Measurements from ENCODE around the gene CDADC1.

Gene CDADC1

DNA sequence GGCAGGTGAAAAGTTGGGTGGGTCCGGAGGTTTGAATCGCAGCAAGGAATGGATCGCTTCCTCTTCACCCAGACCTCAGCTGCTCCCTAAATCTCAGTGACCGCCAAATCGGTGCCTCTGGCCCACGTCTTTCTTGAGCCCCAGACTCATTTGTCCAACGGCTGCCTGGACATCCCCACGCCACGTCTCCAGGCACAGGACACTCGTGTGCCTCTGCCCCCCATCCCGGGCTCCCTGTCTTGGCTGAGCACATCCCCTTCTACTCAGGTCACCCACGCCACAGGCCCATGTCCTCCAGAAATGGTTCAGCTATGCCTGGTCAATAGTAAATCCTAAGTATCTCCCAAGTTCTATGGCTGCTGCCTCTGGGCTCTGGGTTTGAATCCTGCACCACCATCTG lies 56.6 kb downstream of the CDADC1 start:
- TF ChIP-seq FOXP2 (optimal IDR thresholded peaks at IDR 0.05; ENCODE audit: borderline replicate concordance, extremely low read depth, extremely low read length, insufficient read depth): no peak
- no peak for TF ChIP-seq SIN3A (IDR thresholded peaks at IDR 0.05; ENCODE audit: borderline replicate concordance, insufficient read depth, low read length)

GRCh38 chr13:49304763-49305700 lies 57.3 kb downstream of the CDADC1 start:
- TF ChIP-seq TAF1 (IDR thresholded peaks at IDR 0.05; ENCODE audit: borderline replicate concordance, insufficient read depth, low read length): no peak
- TF ChIP-seq SIN3A (IDR thresholded peaks at IDR 0.05; ENCODE audit: borderline replicate concordance, insufficient read depth, low read length): no peak
- TF ChIP-seq, protein P1, sequence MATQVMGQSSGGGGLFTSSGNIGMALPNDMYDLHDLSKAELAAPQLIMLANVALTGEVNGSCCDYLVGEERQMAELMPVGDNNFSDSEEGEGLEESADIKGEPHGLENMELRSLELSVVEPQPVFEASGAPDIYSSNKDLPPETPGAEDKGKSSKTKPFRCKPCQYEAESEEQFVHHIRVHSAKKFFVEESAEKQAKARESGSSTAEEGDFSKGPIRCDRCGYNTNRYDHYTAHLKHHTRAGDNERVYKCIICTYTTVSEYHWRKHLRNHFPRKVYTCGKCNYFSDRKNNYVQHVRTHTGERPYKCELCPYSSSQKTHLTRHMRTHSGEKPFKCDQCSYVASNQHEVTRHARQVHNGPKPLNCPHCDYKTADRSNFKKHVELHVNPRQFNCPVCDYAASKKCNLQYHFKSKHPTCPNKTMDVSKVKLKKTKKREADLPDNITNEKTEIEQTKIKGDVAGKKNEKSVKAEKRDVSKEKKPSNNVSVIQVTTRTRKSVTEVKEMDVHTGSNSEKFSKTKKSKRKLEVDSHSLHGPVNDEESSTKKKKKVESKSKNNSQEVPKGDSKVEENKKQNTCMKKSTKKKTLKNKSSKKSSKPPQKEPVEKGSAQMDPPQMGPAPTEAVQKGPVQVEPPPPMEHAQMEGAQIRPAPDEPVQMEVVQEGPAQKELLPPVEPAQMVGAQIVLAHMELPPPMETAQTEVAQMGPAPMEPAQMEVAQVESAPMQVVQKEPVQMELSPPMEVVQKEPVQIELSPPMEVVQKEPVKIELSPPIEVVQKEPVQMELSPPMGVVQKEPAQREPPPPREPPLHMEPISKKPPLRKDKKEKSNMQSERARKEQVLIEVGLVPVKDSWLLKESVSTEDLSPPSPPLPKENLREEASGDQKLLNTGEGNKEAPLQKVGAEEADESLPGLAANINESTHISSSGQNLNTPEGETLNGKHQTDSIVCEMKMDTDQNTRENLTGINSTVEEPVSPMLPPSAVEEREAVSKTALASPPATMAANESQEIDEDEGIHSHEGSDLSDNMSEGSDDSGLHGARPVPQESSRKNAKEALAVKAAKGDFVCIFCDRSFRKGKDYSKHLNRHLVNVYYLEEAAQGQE (IDR thresholded peaks at IDR 0.05; ENCODE audit: insufficient read depth in 1 of 2, low read depth in 2 of 2, low read length in 2 of 2): no peak
- no peak for TF ChIP-seq POLR2AphosphoS5 (IDR thresholded peaks at IDR 0.05; ENCODE audit: low read depth, low read length)
- no peak for TF ChIP-seq FOXP2 (optimal IDR thresholded peaks at IDR 0.05; ENCODE audit: borderline replicate concordance, extremely low read depth, extremely low read length, insufficient read depth)

DNA sequence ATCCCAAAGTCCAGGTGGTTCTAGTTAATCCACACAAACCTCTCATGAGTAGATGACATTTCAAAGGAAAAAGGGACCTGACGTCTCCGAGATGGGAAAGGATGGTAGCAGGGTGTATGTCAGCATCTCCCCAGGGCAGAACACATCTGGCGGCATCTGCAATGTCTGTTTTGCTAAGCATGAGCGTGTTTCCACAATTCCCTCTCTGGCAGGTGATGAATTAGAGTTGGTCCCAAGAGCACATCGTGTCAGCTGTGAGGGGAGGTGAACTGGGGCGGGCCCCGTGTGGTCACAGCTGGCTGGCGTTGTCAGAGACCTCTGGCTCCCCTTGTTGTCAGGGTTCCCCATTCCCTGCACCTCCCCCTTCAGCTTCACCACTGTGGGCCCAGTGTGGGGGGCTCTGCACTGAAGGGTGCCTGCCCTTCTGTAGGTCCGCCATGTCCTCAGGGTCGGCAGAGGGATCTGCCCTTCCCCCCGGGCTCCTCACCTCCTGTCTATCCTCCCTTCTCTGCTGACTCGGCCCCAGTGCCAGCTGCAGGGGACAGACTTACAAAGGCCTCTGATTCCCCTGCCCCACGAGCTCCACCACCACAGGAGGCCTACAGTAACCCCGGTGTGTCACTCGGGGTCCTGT lies 58.2 kb downstream of the CDADC1 start:
- TF ChIP-seq TAF1 (IDR thresholded peaks at IDR 0.05; ENCODE audit: borderline replicate concordance, insufficient read depth, low read length) (no peak), POLR2AphosphoS5 (IDR thresholded peaks at IDR 0.05; ENCODE audit: low read depth, low read length) (no peak), FOXP2 (optimal IDR thresholded peaks at IDR 0.05; ENCODE audit: borderline replicate concordance, extremely low read depth, extremely low read length, insufficient read depth) (no peak), SIN3A (IDR thresholded peaks at IDR 0.05; ENCODE audit: borderline replicate concordance, insufficient read depth, low read length) (no peak)
- TF ChIP-seq, protein P1 (IDR thresholded peaks at IDR 0.05; ENCODE audit: insufficient read depth in 1 of 2, low read depth in 2 of 2, low read length in 2 of 2): no peak

GRCh38 chr13:49307365-49307764 lies 59.6 kb downstream of the CDADC1 start:
- TF ChIP-seq TAF1 (IDR thresholded peaks at IDR 0.05; ENCODE audit: borderline replicate concordance, insufficient read depth, low read length) (no peak), FOXP2 (optimal IDR thresholded peaks at IDR 0.05; ENCODE audit: borderline replicate concordance, extremely low read depth, extremely low read length, insufficient read depth) (no peak)

DNA sequence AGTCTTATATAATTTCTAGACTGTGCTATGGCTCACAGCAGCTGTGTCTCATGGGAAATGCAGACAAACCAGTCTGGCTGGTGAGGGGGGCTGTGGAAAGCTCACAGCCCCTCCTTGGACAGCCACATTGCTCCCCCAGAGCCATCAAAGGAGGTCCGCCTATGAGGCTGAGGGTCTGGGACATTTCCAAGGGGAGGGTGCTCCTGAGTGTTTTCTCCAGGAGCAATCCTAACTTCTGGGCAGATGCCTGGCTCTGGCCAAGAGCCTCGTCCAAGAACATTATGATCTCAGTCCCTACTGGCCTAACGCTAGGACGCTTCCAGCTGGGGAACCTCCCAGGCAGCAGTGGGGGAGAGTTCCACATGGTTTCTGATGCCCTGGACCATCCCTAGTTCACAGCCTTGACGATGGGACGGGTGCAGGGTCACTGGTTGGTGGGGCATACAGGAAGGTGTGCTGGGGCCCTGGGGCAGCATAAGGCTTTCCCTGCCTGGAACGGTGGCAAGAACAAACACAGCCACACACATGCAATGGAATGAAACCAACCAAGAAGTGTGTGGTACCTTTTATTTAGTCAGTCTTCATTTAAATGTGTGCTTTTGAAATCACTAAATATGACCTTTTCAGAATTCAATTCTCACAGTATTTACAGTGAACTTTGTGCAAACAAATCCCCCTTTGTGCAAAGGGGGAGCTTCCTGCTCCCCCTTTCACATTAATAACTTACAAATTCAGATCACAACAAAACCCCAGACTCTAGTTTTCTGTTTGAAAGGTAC lies 60.6 kb downstream of the CDADC1 start:
- no peak for TF ChIP-seq POLR2AphosphoS5 (IDR thresholded peaks at IDR 0.05; ENCODE audit: low read depth, low read length)
- no peak for TF ChIP-seq FOXP2 (optimal IDR thresholded peaks at IDR 0.05; ENCODE audit: borderline replicate concordance, extremely low read depth, extremely low read length, insufficient read depth)
- no peak for TF ChIP-seq TAF1 (IDR thresholded peaks at IDR 0.05; ENCODE audit: borderline replicate concordance, insufficient read depth, low read length)

- TF ChIP-seq POLR2AphosphoS5 (IDR thresholded peaks at IDR 0.05; ENCODE audit: low read depth, low read length): no peak
- TF ChIP-seq TAF1 (IDR thresholded peaks at IDR 0.05; ENCODE audit: borderline replicate concordance, insufficient read depth, low read length): no peak
- TF ChIP-seq, protein P1 (IDR thresholded peaks at IDR 0.05; ENCODE audit: insufficient read depth in 1 of 2, low read depth in 2 of 2, low read length in 2 of 2): no peak
- no peak for TF ChIP-seq FOXP2 (optimal IDR thresholded peaks at IDR 0.05; ENCODE audit: borderline replicate concordance, extremely low read depth, extremely low read length, insufficient read depth)
- no peak for TF ChIP-seq SIN3A (IDR thresholded peaks at IDR 0.05; ENCODE audit: borderline replicate concordance, insufficient read depth, low read length)
Observed at GRCh38 chr13:49308921-49309408, 61.2 kb downstream of the CDADC1 start.
